Activated CD8-positive, alpha-beta memory T cell treated with anti-CD3 and anti-CD28 coated beads for 48 hours (primary cell): ENCODE results near the gene SERPINE1.

ENCODE experiments used
- DNase-seq, 3 experiments: peaks; one replicate each; pipeline ENCODE4 v3.0.0-alpha.2; 2020; ENCODE audit warnings: low read depth in 2 of 3, low spot score in 2 of 3

Gene SERPINE1

DNA sequence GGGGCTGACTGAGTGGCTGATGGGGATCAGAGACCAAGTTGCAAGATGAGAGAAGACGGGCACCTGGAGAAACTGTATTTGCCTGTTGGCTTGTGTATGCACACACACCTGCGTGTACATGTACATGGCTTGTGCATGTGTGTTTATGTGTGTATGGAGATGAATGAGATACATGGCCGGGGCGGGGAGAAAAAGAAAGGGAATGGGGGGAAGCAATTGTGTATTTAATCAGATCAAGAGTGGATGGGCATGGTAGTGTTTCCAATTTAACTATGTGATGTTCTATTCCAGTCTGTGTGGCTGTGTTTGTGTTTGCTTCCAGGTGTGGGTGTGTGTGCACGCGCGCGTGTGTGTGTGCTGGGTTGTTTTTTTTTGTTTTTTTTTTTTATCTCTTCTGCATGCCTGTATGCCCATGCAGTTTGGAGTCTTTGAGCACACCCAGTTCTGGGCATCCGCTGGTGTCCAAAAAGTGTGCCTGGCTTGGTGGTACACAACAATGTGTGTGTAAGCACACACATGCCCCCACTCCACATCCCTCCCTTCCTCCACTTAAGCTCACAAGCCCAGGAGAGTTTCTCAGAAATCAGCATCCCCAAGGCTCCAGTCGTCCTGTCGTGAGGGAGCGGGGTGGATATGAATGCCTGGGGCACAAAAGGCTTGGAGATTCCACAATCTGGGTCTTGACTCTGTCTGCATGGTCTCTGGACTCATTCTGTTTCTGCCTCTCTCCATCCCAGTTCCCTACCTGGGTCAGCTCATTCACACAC, 40.9 kb downstream of the SERPINE1 start:
- DNase-seq, result no peak

DNA sequence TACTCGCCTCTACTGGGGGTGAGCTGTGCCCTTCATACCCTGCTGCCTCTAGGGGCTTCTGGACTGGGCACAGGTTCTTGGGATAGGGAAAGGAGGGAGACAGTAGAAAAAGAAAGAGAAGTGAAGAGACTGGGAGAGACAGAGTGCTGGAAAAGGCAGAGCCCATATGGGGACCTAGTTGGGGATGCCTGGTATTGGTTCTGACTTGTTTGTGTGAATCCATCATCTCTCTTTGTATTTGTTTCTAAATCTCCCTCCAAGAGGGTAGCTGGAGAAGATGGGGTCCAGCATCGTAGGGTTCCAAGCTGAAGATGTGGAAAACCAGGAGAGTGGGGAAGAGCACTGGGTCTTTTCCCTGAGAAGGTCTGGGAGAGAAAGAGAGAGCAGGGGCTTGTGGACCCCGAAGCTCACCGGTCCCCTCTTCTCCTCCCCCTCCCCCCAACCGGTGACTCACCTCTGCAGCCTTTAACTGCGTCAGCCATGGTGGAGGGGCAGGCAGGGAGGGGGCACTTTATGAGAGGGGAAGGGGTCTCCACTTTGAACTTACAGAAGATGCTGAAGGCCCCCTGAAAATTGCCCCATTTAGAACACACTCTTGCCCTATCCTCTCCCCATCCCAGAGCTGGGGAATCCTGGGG, 41.6 kb downstream of the SERPINE1 start:
- no peak for DNase-seq

DNA sequence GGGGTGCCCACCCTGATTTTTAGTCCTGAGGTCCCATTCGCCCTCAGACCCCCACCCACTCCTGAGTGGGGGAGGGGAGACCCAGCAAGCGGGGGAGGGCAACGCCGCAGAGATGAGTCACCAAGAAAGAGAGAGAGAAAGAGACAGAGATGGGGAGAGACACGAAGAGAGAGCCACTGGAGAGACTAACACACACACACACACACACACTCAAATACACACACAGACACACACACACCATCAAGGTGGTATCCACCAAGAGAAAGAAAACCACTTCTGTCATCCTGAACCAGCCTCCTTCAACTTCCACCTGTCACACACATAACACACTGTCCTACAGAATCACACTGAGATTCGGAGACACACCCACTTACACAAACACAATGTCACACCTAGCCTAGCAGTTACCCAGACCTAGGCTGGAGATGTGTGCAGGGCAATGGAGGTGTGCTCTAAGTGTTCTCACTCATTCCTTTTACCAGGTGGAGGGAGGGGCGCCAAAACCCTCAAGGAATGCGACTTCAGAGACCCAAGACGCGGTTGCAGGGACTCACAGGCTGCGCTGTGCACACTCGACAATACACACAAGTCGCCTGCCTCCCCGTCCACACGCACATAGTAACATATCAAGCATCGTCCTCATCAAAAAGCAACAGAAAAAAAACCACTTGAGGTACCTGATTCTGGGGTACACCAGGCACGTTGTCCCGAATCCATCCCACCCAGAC, 42.4 kb downstream of the SERPINE1 start:
- DNase-seq, result no peak

DNA sequence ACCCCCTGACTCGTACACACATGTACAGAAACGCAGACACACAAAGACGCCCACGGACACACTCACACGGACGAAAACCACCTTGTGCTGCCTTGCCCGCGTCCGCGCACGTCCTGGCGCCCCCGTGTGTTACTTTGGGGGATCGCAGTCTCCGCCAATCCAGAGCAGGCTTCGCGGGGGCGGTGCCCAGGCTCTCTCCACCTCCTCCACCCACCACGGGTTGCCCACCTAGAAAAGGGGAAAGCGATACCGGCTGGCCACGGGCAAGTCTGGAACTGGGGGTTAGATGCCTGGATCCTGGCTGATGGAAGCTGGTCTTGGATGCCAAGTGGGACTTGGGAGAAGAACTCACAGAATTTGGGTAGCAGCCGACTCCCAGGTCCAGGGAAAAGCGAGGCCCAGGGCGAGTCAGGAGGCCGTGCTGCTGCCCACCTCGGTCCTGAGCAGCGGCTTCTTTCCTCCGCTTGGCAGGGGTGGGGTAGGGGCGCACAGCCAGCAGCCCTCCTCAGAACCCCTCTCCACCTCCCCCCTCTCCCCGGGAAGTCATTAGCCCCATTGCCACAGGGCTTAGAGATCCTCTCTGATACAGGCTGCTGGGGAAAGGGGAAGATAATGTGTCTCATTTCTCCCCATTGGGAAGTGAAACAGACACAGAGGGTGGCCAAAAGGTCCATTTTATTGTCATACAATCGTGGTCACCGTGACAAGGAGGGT, 43.1 kb downstream of the SERPINE1 start:
- DNase-seq, result peak; percentile 57 to 83 (median 74)

DNA sequence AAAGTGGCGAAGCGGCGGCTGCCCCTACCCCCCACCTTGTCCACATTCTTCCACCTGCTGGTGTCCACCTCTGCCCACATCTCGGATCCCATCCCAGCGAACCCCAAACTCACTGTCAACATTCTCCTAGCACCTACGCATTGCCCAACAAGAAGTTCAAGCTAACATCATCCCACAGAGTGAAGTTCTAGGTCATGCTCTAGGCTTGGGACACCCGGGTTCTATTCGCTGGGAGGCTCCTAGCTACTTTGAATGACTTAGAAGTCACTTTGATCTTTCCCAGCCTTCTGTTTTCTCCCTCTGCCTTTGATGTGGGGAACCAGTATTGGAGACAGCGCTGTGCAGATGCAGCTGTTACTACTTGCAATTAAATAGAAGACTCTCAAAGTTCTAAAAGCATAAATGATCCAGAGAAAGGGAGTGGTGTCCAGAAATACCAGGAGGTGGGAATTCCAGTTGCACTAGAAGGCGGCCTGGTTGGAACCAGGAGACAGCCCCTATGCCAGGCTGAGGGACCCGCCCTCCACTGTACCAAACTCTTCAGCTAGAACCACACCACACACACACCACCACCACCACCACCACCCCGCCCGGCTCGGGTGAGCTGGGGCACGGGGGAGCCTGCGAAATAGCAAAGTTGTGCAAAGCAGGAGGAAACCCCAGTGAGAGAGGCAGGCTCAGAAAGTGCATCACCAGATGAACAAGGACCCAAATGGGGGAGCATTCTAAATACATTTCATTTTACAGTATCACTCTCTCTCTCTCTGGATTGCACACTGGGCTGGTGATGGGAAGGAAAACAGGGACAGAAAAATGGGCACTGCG, 43.9 kb downstream of the SERPINE1 start:
- DNase-seq, result no peak

DNA sequence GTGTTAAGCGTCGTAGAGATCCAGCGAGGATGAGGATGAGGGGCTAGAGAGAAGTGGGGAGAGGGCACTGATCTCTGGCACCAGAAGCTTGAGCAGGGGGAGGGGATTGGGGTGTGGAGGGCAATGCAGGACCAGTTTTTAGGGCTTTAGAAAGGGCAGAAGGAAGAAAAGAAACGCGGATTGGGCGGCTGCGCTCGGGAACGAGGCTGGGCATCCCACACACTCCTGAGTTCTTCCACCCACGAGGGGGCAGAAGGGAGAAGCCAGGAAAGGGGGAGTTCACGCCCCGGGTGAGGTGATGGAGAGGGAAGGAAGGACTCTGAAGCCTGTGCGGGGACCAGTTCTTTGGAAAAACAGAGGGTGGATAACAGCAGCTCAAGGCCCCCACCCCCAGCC, 44.5 kb downstream of the SERPINE1 start:
- no peak for DNase-seq

DNA sequence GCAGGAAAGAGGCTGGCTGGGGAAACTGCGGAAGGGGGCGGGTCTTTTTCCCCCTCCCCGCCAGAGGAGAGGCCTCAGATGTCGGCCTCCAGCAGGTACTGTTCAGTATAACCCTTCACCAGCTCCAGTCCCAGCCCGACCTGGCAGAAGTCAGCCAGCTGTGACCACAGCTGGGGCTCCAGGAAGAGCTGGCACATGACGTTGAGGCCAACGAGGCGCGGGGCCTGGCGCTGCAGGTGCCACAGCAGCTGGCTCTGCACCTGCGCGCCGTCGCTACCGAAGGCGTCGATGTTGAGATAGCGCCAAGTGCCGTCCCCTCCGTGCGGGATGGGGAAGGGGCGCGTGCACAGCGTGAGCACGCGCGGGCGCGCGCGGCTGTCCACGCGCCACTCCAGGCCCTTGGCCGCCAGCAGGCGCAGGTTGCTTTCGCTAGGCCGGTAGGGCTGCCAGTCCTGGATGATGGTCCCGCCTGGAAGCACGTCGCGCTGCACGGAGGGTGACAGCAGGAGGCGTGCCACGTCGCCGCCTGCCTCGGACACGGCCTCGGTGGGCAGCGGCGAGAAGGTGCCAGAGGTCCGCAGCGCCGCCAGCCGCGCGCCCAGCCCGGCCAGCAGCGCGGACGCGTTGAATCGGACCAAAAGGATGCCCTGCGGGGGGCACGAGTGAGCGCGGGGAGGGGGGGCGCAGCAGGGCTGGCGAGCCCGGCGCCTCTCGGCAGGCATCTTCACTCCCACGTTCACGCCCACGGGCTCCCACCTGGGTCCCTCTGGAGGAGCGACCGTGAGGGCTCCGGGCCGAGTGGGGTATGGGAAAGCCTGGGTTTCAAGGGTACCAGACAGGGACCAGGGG, 45.3 kb downstream of the SERPINE1 start:
- no peak for DNase-seq

DNA sequence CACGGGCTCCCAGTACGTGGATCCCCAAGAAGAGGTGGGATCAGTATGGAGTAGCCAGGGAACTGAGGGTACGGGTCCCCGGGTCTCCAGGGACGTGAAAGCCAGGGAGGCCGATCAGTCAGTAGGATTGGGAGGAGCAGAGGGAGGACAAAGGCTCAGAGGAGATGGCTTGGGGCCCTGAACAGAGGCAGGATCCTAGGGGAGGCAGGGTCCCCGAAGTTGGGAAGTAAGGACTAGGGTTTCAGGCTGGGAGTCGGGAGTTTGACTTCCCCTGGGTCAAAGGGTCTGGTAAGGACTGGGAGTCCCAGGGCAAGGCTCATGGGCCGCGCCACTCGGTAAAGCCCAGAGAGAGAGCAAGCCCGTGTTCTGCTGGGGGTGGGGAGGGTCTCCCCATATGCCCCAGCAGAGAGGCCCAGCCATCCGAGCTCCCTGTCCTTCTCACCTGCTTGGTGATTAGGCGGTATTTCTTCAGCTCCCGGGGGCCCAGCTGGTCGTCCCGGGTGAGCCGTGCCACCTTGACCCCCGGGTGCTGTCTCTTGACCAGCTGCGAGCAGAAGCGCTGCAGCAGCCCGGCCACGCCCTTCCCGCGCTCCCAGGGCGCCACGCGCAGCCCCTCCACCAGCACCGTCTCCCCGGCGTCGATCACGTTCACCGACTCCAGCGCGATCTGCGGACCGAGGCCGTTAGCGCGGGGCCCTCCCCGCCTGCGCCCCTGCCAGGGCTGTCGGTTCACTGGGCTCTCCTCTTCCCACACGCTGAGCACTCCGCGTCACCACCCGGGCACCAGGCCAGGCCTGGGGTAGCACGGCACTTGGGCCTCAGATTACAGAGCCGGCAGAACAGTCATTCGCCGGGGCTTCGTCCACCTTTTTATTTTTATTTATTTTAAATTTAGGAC, 46.2 kb downstream of the SERPINE1 start:
- no peak for DNase-seq

- DNase-seq, result peak in 1 of 3 experiments; percentile 74
Observed at GRCh38 chr7:101173752-101174244, 46.9 kb downstream of the SERPINE1 start.

DNA sequence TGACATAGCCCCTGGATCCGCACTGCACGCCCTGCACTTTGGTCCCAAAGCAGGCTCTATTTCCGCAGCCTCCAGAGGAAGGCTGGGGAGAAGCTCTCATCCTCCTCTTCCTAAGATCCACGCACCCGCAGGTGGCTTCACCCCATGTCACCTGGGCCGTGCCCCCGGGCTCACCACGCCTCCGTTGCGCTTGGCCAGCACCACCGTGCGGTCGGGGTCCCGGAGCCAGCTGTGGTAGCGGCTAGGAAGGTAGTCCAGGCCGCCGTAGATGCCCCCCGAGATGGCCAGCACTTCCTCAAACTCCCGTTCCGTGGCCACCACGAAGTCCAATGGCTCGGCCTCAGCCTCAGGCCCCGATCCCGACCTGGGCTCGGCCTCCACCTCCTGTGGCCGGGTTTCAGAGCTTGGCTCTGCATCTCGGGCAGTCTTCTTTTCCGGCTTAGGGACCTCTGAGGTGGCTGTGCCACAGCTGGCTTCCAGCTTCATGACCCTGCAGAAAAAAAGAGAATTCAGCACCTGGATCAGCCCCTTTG, 47.5 kb downstream of the SERPINE1 start:
- no peak for DNase-seq

- no peak for DNase-seq
Observed at GRCh38 chr7:101175664-101176063, 48.8 kb downstream of the SERPINE1 start.

GRCh38 chr7:101177644-101178043, 50.7 kb downstream of the SERPINE1 start:
- DNase-seq, result no peak

DNA sequence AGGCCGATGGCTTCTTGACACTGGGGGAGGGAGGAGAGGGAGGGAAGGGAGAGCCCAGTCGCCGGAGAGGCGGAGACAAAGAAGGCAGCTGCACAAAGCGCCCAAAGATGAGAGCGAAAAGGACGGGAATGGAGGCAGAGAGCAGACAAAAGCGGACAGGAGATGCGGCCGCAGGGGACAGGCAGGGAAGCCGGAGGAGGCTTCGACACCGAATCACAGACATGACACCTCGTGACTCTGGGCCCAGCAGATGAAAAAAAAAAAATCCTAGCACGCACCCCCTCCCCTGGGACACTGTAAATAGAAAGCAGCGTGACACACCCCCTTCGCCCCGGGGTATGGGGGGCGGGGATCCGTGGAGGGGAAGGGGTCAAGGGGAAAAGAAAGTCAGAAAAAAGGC, 52.2 kb downstream of the SERPINE1 start:
- no peak for DNase-seq

DNA sequence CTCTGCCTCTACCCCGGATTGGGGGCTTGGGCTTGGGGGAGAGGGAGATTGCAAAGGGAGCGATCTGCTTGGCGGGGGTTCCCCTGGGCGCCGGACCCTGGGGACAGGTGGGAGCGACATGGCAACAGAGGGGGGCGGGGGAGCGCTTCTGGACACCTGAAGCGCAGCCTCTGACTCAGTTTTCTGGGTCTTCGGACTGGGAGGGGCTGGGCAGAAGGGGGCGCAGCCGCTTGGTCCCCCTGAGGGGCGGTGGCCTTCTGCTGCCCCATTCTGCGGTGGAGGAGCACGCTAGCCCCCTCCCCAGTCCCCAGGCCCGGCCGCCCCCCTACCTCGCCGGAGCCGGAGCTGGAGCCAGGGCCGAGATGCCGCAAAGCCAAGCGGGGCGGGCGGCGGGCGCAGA, 52.8 kb downstream of the SERPINE1 start:
- no peak for DNase-seq

- no peak for DNase-seq
Observed at GRCh38 chr7:101180130-101180755, 53.3 kb downstream of the SERPINE1 start, which contains the start of gene NAT16. Gene NAT16, minus strand, starts transcription at chr7:101180293. Its CDS starts 5,486 bp downstream, at chr7:101174807.

DNA sequence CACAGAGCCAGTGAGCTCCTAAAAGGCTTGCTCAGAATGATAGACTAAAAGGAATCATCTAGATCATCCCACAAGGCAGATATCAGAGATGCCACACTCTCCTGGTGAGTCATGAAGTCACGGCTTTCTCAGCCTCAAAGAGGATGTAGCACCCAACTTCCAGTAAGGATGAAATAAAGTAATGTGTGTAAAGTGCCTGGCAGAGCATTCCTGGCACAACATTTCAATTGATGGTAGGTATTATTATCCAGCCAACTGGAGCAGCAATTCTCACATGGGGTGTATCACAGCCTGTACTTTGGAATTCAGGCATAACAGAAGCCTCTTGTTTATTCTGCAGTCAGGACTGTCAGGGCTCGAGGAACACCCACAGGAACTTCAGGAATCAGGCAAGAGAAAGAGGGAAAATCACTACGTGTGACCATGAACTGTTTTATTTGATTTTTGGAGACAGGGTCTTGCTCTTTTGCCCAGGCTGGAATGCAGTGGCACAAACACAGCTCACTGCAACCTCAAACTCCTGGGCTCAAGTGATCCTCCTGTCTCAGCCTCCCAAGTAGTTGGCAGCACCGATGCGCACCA, 58.4 kb downstream of the SERPINE1 start:
- no peak for DNase-seq

- DNase-seq, result no peak
Observed at GRCh38 chr7:101186194-101186593, 59.3 kb downstream of the SERPINE1 start.
